Endothelial cell of umbilical vein (primary cell): Measurements from ENCODE around the gene PRXL2A. TPM values are rescaled to one million over a fixed set of nuclear protein-coding genes. Genes with fewer than 3 reads are reported as not detected.

Experiments
- BruUV-seq: library from RNA; stranded (reverse); fragments of 400-500 nt; replicated peaks from 2 replicates; lab custom pipeline; 2021; lab: Mats Ljungman, UMichigan
- CTCF ChIA-PET: fragments of 300-600, 350-600 bp; sonication (Branson Sonifier 250); formaldehyde crosslinking; loops from one replicate; lab custom pipeline; 2021; ENCODE audit warnings: antibody characterized with exemption, inconsistent platforms; lab: Charles Lee
- POLR2A ChIA-PET: fragments of 300-600, 350-600 bp; sonication (Branson Sonifier 250); formaldehyde crosslinking; loops from one replicate; lab custom pipeline; 2021; ENCODE audit warnings: antibody characterized with exemption, inconsistent platforms; lab: Charles Lee
- DNase-seq: peaks from one replicate; pipeline ENCODE4 v3.0.0-alpha.2; 2011; ENCODE audit warnings: low read depth, low spot score
- FAIRE-seq: peaks from 2 replicates; lab custom pipeline; 2011; peaks lifted over from hg19 to GRCh38; lab: Jason Lieb, UNC
- H2AFZ ChIP-seq: 2 replicates; pipeline ENCODE4 v1.6.0; 2012; ENCODE audit warnings: low read depth, low read length, control low read depth, inconsistent platforms
- H3K27ac ChIP-seq: 2 replicates; pipeline ENCODE4 v1.5.1; 2011; ENCODE audit warnings: low read depth, mild to moderate bottlenecking, control low read depth, low read length, moderate library complexity; ENCODE audit not compliant: insufficient read depth
- H3K27me3 ChIP-seq, 2 experiments: 2 replicates each; pipeline versions ENCODE4 v1.6.0 to v1.6.1; 2011; ENCODE audit warnings: low read length in 2 of 2, mixed read lengths in 1 of 2; ENCODE audit not compliant: control insufficient read depth in 2 of 2, insufficient read depth in 2 of 2
- H3K36me3 ChIP-seq, 2 experiments: 2 replicates in 1 of 2; 3 replicates in 1 of 2; pipeline ENCODE4 v1.5.1; 2011; ENCODE audit warnings: low read length in 2 of 2, mild to moderate bottlenecking in 1 of 2, moderate library complexity in 1 of 2; ENCODE audit not compliant: control insufficient read depth in 2 of 2, insufficient read depth in 2 of 2; ENCODE audit errors: extremely low read depth in 1 of 2
- H3K4me1 ChIP-seq: 3 replicates; pipeline ENCODE4 v1.5.1; 2011; ENCODE audit warnings: mild to moderate bottlenecking, low read length; ENCODE audit not compliant: control insufficient read depth, insufficient read depth; ENCODE audit errors: extremely low read depth
- H3K4me2 ChIP-seq: 2 replicates; pipeline ENCODE4 v1.6.1; 2011; ENCODE audit warnings: low read length, control low read depth, mixed read lengths; ENCODE audit not compliant: insufficient read depth
- H3K4me3 ChIP-seq, 3 experiments: fragments of 200-600 bp in 1 of 3; sonication (generic), shearing (Covaris generic) in 1 of 3; replicated peaks in 1 of 3; 2 replicates each; pipeline ENCODE4 v1.5.1; 2011 to 2016; ENCODE audit warnings: control low read depth in 3 of 3, low read length in 3 of 3, mild to moderate bottlenecking in 2 of 3, inconsistent platforms in 1 of 3, low read depth in 1 of 3, moderate library complexity in 1 of 3; ENCODE audit not compliant: insufficient read depth in 1 of 3
- H3K79me2 ChIP-seq: 2 replicates; pipeline ENCODE4 v1.6.0; 2012; ENCODE audit warnings: low read length, inconsistent platforms; ENCODE audit not compliant: control insufficient read depth, insufficient read depth
- H3K9ac ChIP-seq: replicated peaks from 2 replicates; pipeline ENCODE3; 2011; ENCODE audit warnings: low read length, control low read depth; ENCODE audit not compliant: insufficient read depth; ENCODE audit errors: extremely low read depth
- H3K9me1 ChIP-seq: replicated peaks from 3 replicates; pipeline ENCODE4 v1.6.0; 2011; ENCODE audit warnings: mild to moderate bottlenecking, low read length; ENCODE audit not compliant: control insufficient read depth, insufficient read depth; ENCODE audit errors: extremely low read depth
- H3K9me3 ChIP-seq: replicated peaks from 2 replicates; pipeline ENCODE4 v1.5.1; 2012; ENCODE audit warnings: low read length, inconsistent platforms; ENCODE audit not compliant: control insufficient read depth, insufficient read depth
- H4K20me1 ChIP-seq: replicated peaks from 2 replicates; pipeline ENCODE3; 2011; ENCODE audit warnings: mild to moderate bottlenecking, low read length; ENCODE audit not compliant: control insufficient read depth, insufficient read depth; ENCODE audit errors: extremely low read depth
- CTCF ChIP-seq, 2 donors: IDR thresholded peaks; 1 replicate in 1 of 2; 2 replicates in 1 of 2; pipeline ENCODE4 v1.5.1; 2011; ENCODE audit warnings: low read length in 2 of 2, mild to moderate bottlenecking in 2 of 2, moderate library complexity in 2 of 2, control low read depth in 1 of 2, inconsistent platforms in 1 of 2, low read depth in 1 of 2; ENCODE audit not compliant: insufficient read depth in 1 of 2; ENCODE audit errors: extremely low read depth in 1 of 2
- EZH2 ChIP-seq: IDR thresholded peaks from 2 replicates; pipeline ENCODE4 v1.6.1; 2012; ENCODE audit warnings: borderline replicate concordance, low read depth, mild to moderate bottlenecking, moderate library complexity, low read length, inconsistent platforms; ENCODE audit not compliant: severe bottlenecking
- FOS ChIP-seq: IDR thresholded peaks from 2 replicates; pipeline ENCODE4 v1.6.1; 2011; ENCODE audit warnings: mild to moderate bottlenecking, low read length, moderate library complexity, borderline replicate concordance; ENCODE audit not compliant: insufficient read depth
- GATA2 ChIP-seq: IDR thresholded peaks from 2 replicates; pipeline ENCODE4 v1.7.0; 2011; ENCODE audit warnings: low read depth, mild to moderate bottlenecking, moderate library complexity, mixed read lengths, low read length; ENCODE audit not compliant: insufficient read length, insufficient read depth
- JUN ChIP-seq: IDR thresholded peaks from 2 replicates; pipeline ENCODE4 v1.6.1; 2011; ENCODE audit warnings: borderline replicate concordance, low read depth; ENCODE audit not compliant: insufficient read length, insufficient read depth
- MAX ChIP-seq: IDR thresholded peaks from 2 replicates; pipeline ENCODE4 v1.6.1; 2011; ENCODE audit not compliant: insufficient read depth, insufficient read length
- MYC ChIP-seq: IDR thresholded peaks from one replicate; pipeline ENCODE4 v1.6.1; 2011; ENCODE audit warnings: mild to moderate bottlenecking, low read depth, low read length
- POLR2A ChIP-seq: IDR thresholded peaks from 2 replicates; pipeline ENCODE4 v1.6.1; 2012; ENCODE audit warnings: low read depth, mild to moderate bottlenecking, control low read depth, low read length
- POLR2AphosphoS5 ChIP-seq: IDR thresholded peaks from 2 replicates; pipeline ENCODE4 v1.6.1; 2012; ENCODE audit warnings: low read depth, mild to moderate bottlenecking, control low read depth, low read length, moderate library complexity; ENCODE audit not compliant: insufficient read depth
- dilution Hi-C: fragments of 300-500 bp; cut with MboI; formaldehyde crosslinking; loops from one replicate; pipeline ENCODE4 v1.15.0; 2019; ENCODE audit warnings: low sequenced_read_pairs; ENCODE audit not compliant: extremely low pct_ligation_motif_present
- intact Hi-C: fragments of 100-400 bp; cut with micrococcal nuclease; formaldehyde crosslinking; loops from one replicate; pipeline ENCODE4 v1.10.0; 2022
- polyA plus RNA-seq, 4 experiments: library from polyadenylated mRNA; depleted of rRNA in 3 of 4; stranded (reverse) in 3 of 4; unstranded in 1 of 4; fragments of >200 nt; gene quantifications; 2 replicates each; pipeline versions ENCODE4 v1.2.1 to v1.2.3, GENCODE V29; 2011 to 2012; ENCODE audit warnings: missing spikeins in 1 of 4
- total RNA-seq: library from RNA; stranded (reverse); gene quantifications from 2 replicates; pipeline ENCODE4 v1.2.3, GENCODE V29; 2021

PRXL2A gene
- total and polyA plus RNA-seq, 2 donors (not counting 3 experiments of a cell fraction or from before 2014, with no cell fraction given) = 113 to 321 TPM

- intact Hi-C loops = no loop called here
- no peak overlapping the region for H2AFZ ChIP-seq
- no peak overlapping the region for H3K4me2 ChIP-seq
- peaks cover 15% of the 10 kb centered on the region for H3K4me1 ChIP-seq
- ChIA-PET POLR2A (no interaction called here), CTCF (interaction anchor here (37.4 kb wide), 1 partner anchor 55 kb away, joined by 1118 read pairs; no protein-coding TSS in a partner anchor)
- peaks cover 26% of the 10 kb centered on the region for H3K79me2 ChIP-seq
- no peak overlapping the region for H3K9ac ChIP-seq
- FAIRE-seq (no peak), DNase-seq (no peak)
- H3K27me3 ChIP-seq = no peaks in the 10 kb centered on the region
- no TSS peak for BruUV-seq
- peaks cover 2% of the 10 kb centered on the region for H4K20me1 ChIP-seq
- H3K4me3 ChIP-seq = no peak overlapping the region
- H3K36me3 ChIP-seq = no peaks in the 10 kb centered on the region
- no peaks in the 10 kb centered on the region for H3K9me1 ChIP-seq
- dilution Hi-C loops = no loop called here
- no peak for TF ChIP-seq MAX
- no peak for TF ChIP-seq EZH2
- TF ChIP-seq CTCF (IDR thresholded peaks at IDR 0.05; ENCODE audit: extremely low read depth in 1 of 2, insufficient read depth in 1 of 2, low read depth in 1 of 2, low read length in 2 of 2) = no peak
- no peak for TF ChIP-seq FOS
- TF ChIP-seq MYC = no peak
- no peak for TF ChIP-seq GATA2
- no peak for TF ChIP-seq POLR2A
- TF ChIP-seq POLR2AphosphoS5 = no peak
- TF ChIP-seq JUN = no peak
- no peaks in the 10 kb centered on the region for H3K9me3 ChIP-seq
- H3K27ac ChIP-seq = no peak overlapping the region
These were observed 42.8 kb downstream of the PRXL2A start for GRCh38 chr10:80451132-80451531.
